CD4-positive, alpha-beta T cell treated with Interleukin-17A for 1 hour (primary cell): Measurements from ENCODE around the gene ZSCAN25.
"Not testable (repeated sequence)": the region's sequence is repeated elsewhere in the genome, so short reads cannot be mapped to it uniquely, and the experiment has no call there.

Experiments
- DNase-seq: peaks from one replicate; pipeline ENCODE4 v3.0.0-alpha.2; 2020

ZSCAN25 gene

GRCh38 chr7:99651290-99651689, 34.5 kb downstream of the ZSCAN25 start:
- no peak for DNase-seq

- DNase-seq: no peak
Measured at GRCh38 chr7:99652671-99653070, 35.9 kb downstream of the ZSCAN25 start.

GRCh38 chr7:99653269-99653668, 36.5 kb downstream of the ZSCAN25 start:
- not testable (repeated sequence) for DNase-seq

- DNase-seq: no peak
Measured at GRCh38 chr7:99653754-99654153, 37.0 kb downstream of the ZSCAN25 start.

GRCh38 chr7:99654626-99655025, 37.9 kb downstream of the ZSCAN25 start:
- DNase-seq: not testable (repeated sequence)

GRCh38 chr7:99657879-99658278, 41.1 kb downstream of the ZSCAN25 start:
- not testable (repeated sequence) for DNase-seq

- DNase-seq: no peak
Measured at GRCh38 chr7:99665312-99666012, 48.7 kb downstream of the ZSCAN25 start.

- no peak for DNase-seq
Measured at GRCh38 chr7:99666013-99666395, 49.3 kb downstream of the ZSCAN25 start.

- DNase-seq: no peak
Measured at GRCh38 chr7:99667179-99667578, 50.4 kb downstream of the ZSCAN25 start.

- no peak for DNase-seq
Measured at GRCh38 chr7:99668541-99668940, 51.8 kb downstream of the ZSCAN25 start.

- no peak for DNase-seq
Measured at GRCh38 chr7:99669782-99670181, 53.0 kb downstream of the ZSCAN25 start.

GRCh38 chr7:99672573-99672972, 55.8 kb downstream of the ZSCAN25 start:
- DNase-seq: no peak

- no peak for DNase-seq
Measured at GRCh38 chr7:99674995-99675742, 58.4 kb downstream of the ZSCAN25 start.

GRCh38 chr7:99677013-99677647, 60.4 kb downstream of the ZSCAN25 start:
- DNase-seq: no peak

GRCh38 chr7:99677648-99678045, 60.9 kb downstream of the ZSCAN25 start:
- DNase-seq: no peak

- no peak for DNase-seq
Measured at GRCh38 chr7:99679032-99679399, 62.3 kb downstream of the ZSCAN25 start.

- DNase-seq: no peak
Measured at GRCh38 chr7:99679400-99680191, 62.9 kb downstream of the ZSCAN25 start, which contains the start of gene CYP3A5. Gene CYP3A5, minus strand, starts transcription at chr7:99679996. Its CDS starts 100 bp downstream, at chr7:99679896.
